ENCODE measurements around the gene ZNF681.
"Not testable (repeated sequence)": the region's sequence is repeated elsewhere in the genome, so short reads cannot be mapped to it uniquely, and the experiment has no call there.

ZNF681 gene

DNA sequence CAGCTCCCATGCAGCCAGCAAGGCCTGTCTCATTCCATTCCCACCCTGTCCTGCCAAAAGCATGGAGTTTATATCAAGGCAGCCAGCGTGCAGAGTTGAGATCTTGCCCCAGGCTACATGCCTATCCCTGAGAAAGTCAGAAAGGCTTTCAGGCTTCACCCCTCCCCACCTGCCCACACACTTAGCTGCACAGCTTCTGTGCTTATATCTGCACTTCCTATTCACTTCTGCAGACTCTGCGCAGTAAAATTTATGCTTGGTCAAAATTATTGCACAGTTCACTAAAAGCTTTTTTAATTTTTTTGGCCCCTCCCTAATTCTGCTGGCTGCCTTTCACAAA is 59.2 kb downstream of the ZNF681 start:
- DNase-seq (ENCODE audit: insufficient read length, low spot score) (no peak), FAIRE-seq (no peak)

DNA sequence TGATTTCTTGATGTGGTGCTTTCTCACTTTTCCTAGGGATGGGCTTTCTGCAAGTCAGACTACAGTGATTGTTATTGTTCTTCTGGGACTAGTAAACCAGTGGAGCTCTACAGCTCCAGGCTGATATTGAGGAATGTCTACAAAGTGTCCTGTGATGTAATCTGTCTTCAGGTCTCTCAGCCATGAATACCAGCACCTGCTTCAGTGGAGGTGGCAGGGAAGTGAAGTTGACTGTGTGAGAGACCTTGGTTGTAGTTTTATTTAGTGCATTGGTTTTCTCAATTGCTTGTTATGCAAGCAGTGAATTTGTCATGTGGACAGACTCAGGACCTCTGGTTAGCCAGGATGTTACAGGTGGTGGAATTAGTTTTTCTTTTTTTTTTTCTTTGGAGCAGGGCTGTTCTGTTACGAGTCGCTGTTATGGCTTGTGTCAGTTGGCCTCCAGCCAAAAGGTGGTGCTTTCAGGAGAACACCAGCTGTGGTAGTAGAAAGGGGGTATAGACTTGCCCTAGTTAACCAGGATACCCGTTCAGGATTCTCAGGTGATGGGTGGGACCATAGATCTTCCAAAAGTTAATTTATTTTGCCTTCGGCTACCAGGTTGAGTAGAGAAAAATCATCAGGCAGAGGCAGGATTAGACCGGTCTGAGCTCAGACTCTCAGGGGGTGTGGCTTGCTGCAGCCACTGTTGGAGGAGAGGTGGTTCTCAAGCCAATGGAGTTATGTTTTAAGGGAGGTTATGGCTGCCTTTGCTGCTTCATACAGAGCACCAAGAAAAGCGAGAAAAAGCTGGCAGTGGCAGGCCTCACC is 59.8 kb downstream of the ZNF681 start:
- no peak for FAIRE-seq
- no peak for DNase-seq (ENCODE audit: insufficient read length, low spot score)

DNA sequence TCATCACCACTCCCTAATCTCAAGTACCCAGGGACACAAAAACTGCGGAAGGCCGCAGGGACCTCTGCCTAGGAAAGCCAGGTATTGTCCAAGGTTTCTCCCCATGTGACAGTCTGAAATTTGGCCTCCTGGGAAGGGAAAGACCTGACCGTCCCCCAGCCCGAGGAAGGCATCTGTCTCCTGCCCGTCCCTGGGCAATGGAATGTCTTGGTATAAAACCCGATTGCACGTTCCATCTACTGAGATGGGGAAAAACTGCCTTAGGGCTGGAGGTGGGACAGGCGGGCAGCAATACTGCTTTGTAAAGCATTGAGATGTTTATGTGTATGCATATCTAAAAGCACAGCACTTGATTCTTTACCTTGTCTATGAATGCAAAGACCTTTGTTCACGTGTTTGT is 65.8 kb downstream of the ZNF681 start:
- DNase-seq (ENCODE audit: insufficient read length, low spot score); FAIRE-seq: not testable (repeated sequence)
